WTC11 (cell line): ENCODE measurements around the gene FOXJ3.

Experiments used
- ATF6 ChIP-seq: sonication (generic); formaldehyde crosslinking; IDR thresholded peaks from 2 replicates; pipeline ENCODE4 v1.8.1; 2023; ENCODE audit warnings: mild to moderate bottlenecking, missing genetic modification reagents
- JUN ChIP-seq: sonication (generic); formaldehyde crosslinking; IDR thresholded peaks from 2 replicates; pipeline ENCODE4 v1.8.0; 2023; ENCODE audit warnings: mild to moderate bottlenecking, missing genetic modification reagents
- MAX ChIP-seq: sonication (generic); formaldehyde crosslinking; IDR thresholded peaks from 2 replicates; pipeline ENCODE4 v1.8.0; 2022; ENCODE audit warnings: mild to moderate bottlenecking, missing genetic modification reagents
- SP1 ChIP-seq: sonication (generic); formaldehyde crosslinking; conservative IDR thresholded peaks from 2 replicates; pipeline ENCODE4 v1.8.1; 2022; ENCODE audit warnings: missing genetic modification reagents
- ZNF263 ChIP-seq: sonication (generic); formaldehyde crosslinking; IDR thresholded peaks from 2 replicates; pipeline ENCODE4 v1.8.1; 2022; ENCODE audit warnings: low read depth, mild to moderate bottlenecking, moderate library complexity, missing genetic modification reagents
- TF ChIP-seq, protein P1 (sequence below): fragments of 250-450 bp; sonication (Bioruptor Pico); IDR thresholded peaks from 2 replicates; pipeline ENCODE4 v1.9.0; 2021; ENCODE audit warnings: mild to moderate bottlenecking
- TF ChIP-seq, protein P2 (sequence below): sonication (generic); formaldehyde crosslinking; IDR thresholded peaks from 2 replicates; pipeline ENCODE4 v1.8.1; 2022; ENCODE audit warnings: low read depth, mild to moderate bottlenecking, moderate library complexity, missing genetic modification reagents, borderline replicate concordance
- TF ChIP-seq, protein P3 (sequence below): fragments of 200-600 bp; IDR thresholded peaks from 2 replicates; pipeline ENCODE4 v1.8.0; 2022; ENCODE audit warnings: antibody characterized with exemption

- TF ChIP-seq, protein P1, sequence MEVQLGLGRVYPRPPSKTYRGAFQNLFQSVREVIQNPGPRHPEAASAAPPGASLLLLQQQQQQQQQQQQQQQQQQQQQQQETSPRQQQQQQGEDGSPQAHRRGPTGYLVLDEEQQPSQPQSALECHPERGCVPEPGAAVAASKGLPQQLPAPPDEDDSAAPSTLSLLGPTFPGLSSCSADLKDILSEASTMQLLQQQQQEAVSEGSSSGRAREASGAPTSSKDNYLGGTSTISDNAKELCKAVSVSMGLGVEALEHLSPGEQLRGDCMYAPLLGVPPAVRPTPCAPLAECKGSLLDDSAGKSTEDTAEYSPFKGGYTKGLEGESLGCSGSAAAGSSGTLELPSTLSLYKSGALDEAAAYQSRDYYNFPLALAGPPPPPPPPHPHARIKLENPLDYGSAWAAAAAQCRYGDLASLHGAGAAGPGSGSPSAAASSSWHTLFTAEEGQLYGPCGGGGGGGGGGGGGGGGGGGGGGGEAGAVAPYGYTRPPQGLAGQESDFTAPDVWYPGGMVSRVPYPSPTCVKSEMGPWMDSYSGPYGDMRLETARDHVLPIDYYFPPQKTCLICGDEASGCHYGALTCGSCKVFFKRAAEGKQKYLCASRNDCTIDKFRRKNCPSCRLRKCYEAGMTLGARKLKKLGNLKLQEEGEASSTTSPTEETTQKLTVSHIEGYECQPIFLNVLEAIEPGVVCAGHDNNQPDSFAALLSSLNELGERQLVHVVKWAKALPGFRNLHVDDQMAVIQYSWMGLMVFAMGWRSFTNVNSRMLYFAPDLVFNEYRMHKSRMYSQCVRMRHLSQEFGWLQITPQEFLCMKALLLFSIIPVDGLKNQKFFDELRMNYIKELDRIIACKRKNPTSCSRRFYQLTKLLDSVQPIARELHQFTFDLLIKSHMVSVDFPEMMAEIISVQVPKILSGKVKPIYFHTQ = no peak
- no peak for TF ChIP-seq SP1 (CRISPR knock-in tag)
- no peak for TF ChIP-seq ZNF263 (CRISPR knock-in tag)
- no peak for TF ChIP-seq JUN (CRISPR knock-in tag)
- TF ChIP-seq, protein P2, sequence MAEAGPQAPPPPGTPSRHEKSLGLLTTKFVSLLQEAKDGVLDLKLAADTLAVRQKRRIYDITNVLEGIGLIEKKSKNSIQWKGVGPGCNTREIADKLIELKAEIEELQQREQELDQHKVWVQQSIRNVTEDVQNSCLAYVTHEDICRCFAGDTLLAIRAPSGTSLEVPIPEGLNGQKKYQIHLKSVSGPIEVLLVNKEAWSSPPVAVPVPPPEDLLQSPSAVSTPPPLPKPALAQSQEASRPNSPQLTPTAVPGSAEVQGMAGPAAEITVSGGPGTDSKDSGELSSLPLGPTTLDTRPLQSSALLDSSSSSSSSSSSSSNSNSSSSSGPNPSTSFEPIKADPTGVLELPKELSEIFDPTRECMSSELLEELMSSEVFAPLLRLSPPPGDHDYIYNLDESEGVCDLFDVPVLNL (CRISPR knock-in tag) = no peak
- TF ChIP-seq, protein P3, sequence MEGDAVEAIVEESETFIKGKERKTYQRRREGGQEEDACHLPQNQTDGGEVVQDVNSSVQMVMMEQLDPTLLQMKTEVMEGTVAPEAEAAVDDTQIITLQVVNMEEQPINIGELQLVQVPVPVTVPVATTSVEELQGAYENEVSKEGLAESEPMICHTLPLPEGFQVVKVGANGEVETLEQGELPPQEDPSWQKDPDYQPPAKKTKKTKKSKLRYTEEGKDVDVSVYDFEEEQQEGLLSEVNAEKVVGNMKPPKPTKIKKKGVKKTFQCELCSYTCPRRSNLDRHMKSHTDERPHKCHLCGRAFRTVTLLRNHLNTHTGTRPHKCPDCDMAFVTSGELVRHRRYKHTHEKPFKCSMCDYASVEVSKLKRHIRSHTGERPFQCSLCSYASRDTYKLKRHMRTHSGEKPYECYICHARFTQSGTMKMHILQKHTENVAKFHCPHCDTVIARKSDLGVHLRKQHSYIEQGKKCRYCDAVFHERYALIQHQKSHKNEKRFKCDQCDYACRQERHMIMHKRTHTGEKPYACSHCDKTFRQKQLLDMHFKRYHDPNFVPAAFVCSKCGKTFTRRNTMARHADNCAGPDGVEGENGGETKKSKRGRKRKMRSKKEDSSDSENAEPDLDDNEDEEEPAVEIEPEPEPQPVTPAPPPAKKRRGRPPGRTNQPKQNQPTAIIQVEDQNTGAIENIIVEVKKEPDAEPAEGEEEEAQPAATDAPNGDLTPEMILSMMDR = no peak
- no peak for TF ChIP-seq MAX (CRISPR knock-in tag)
- TF ChIP-seq ATF6 (CRISPR knock-in tag) = no peak
These were observed 180.3 kb downstream of the FOXJ3 start for GRCh38 chr1:42154685-42155084.
